Adrenal gland (tissue), 12 donors: ENCODE results near the gene TAL2. TPM values are rescaled to one million over a fixed set of nuclear protein-coding genes. Genes with fewer than 3 reads are reported as not detected.

Experiments
- DNase-seq, 7 donors: peaks; one replicate each; pipeline ENCODE4 v3.0.0-alpha.2; 2019 to 2020
- H3K27ac ChIP-seq, 5 donors: fragments of 200-600 bp; sonication (generic) in 4 of 5; 1 replicate in 3 of 5; 2 replicates in 2 of 5; pipeline versions ENCODE4 v1.5.1 to v1.8.0; 2016 to 2020; ENCODE audit warnings: mild to moderate bottlenecking in 1 of 5
- H3K27me3 ChIP-seq: fragments of 200-600 bp; 2 replicates; pipeline ENCODE4 v1.8.0; 2021
- H3K36me3 ChIP-seq, 2 donors: fragments of 200-600 bp; replicated peaks in 1 of 2; 1 replicate in 1 of 2; 2 replicates in 1 of 2; pipeline versions ENCODE4 v1.5.1 to v1.8.0; 2018 to 2022
- H3K4me1 ChIP-seq, 2 donors: fragments of 200-600 bp; replicated peaks in 1 of 2; 1 replicate in 1 of 2; 2 replicates in 1 of 2; pipeline versions ENCODE4 v1.5.1 to v1.8.0; 2018 to 2021
- H3K4me3 ChIP-seq, 4 donors: fragments of 200-600 bp; sonication (generic) in 3 of 4; one replicate each; pipeline ENCODE4 v1.5.1; 2016 to 2018
- H3K9me3 ChIP-seq, 3 donors: fragments of 200-600 bp; sonication (generic) in 1 of 3; replicated peaks in 1 of 3; 1 replicate in 2 of 3; 2 replicates in 1 of 3; pipeline versions ENCODE4 v1.5.1 to v1.8.0; 2016 to 2021
- CTCF ChIP-seq, 6 experiments: fragments of 450-650 bp in 4 of 6; fragments of 200-600 bp in 2 of 6; sonication (generic) in 1 of 6; IDR thresholded peaks; 1 replicate in 5 of 6; 2 replicates in 1 of 6; pipeline versions ENCODE4 v1.5.1 to v1.8.0; 2016 to 2021; ENCODE audit warnings: antibody characterized with exemption in 6 of 6, mild to moderate bottlenecking in 2 of 6, moderate library complexity in 1 of 6
- POLR2A ChIP-seq, 2 donors: fragments of 450-650 bp; IDR thresholded peaks; one replicate each; pipeline ENCODE4 v1.6.1; 2017; ENCODE audit warnings: antibody characterized with exemption in 2 of 2, mild to moderate bottlenecking in 2 of 2, moderate library complexity in 1 of 2
- WGBS, 4 donors: extraction: QIAGEN DNeasy Blood & Tissue Kit in 2 of 4; methylation state at CpG; one replicate each; pipeline versions ENCODE4 v1.1.5 to v1.1.7; 2013 to 2017; 5-methylcytosine and 5-hydroxymethylcytosine counted together
- intact Hi-C, 2 donors: fragments of 100-400 bp; cut with DNase I; formaldehyde crosslinking; loops; one replicate each; pipeline versions ENCODE4 v1.14.1 to v1.15.0; 2022 to 2023
- polyA plus RNA-seq, 3 donors: library from polyadenylated mRNA; stranded (reverse); fragments of 200-250 nt in 2 of 3; fragments of 350-450 nt in 1 of 3; fragmentation: Illumina TruSeq in 1 of 3; extraction: RNeasy Lipid Tissue Mini Kit (QIAGEN cat#74804) in 1 of 3; gene quantifications; one replicate each; pipeline ENCODE4 v1.2.3, GENCODE V29; 2013 to 2014
- total RNA-seq, 9 donors: library from RNA; depleted of rRNA in 4 of 9; stranded (reverse); fragments of >200 nt in 4 of 9; fragments of 120-200 nt in 1 of 9; fragmentation: NEBNext Ultra II Directional in 1 of 9; extraction: Animal tissue kit (Norgen Biotek cat#: 25700) in 1 of 9; gene quantifications; one replicate each; pipeline versions ENCODE4 v1.1.0 to v1.2.4, GENCODE V29; 2013 to 2023
- donor health status: healthy with polysubstance abuse.
- donor health status: Bipolar disorder and iron deficiency.
- donor health status: DM: yes; HTN: yes; CAD: no.
- donor health status: DM: no; HTN: no; CAD: no.
- donor health status: DM: no; HTN: no; CAD: no.
- donor health status: DM: yes; HTN: yes; CAD: no.

Gene TAL2
- total and polyA plus RNA-seq, 12 donors = 0.39 to 1.7 TPM; not detected in 10

GRCh38 chr9:105708405-105708804 lies 46.1 kb downstream of the TAL2 start:
- WGBS, 4 donors = 33 to 57% (median 53%) methylated on average over 3 of the region's 3 CpGs
- TF ChIP-seq CTCF (IDR thresholded peaks at IDR 0.05) (no peak), POLR2A (IDR thresholded peaks at IDR 0.05) (no peak)
- Histone ChIP-seq H3K4me3 (peak overlapping the region in 2 of 4 donors; percentile 1 to 11), H3K4me1 (peaks cover 0 to 3% of the 10 kb centered on the region in 2 donors), H3K27me3 (no peaks in the 10 kb centered on the region), H3K9me3 (no peaks in the 10 kb centered on the region), H3K36me3 (no peaks in the 10 kb centered on the region), H3K27ac (peak overlapping the region in 1 of 5 donors; percentile 21)
- no peak for DNase-seq
- intact Hi-C loops = no loop called here

GRCh38 chr9:105710638-105711037 lies 48.4 kb downstream of the TAL2 start:
- Histone ChIP-seq H3K9me3 (peaks cover 0 to 7% (median 0%) of the 10 kb centered on the region in 3 donors), H3K4me3 (no peak overlapping the region), H3K4me1 (peaks cover 0 to 3% of the 10 kb centered on the region in 2 donors), H3K27ac (no peak overlapping the region), H3K36me3 (no peaks in the 10 kb centered on the region), H3K27me3 (no peaks in the 10 kb centered on the region)
- WGBS, 4 donors = 95 to 98% (median 98%) methylated on average over 13 of the region's 13 CpGs
- intact Hi-C loops = loop anchor here (10.0 kb wide), 2 partner anchors 56 to 286 kb away; no protein-coding TSS in a partner anchor
- no peak for TF ChIP-seq CTCF (IDR thresholded peaks at IDR 0.05)
- no peak for TF ChIP-seq POLR2A (IDR thresholded peaks at IDR 0.05)
- no peak for DNase-seq

GRCh38 chr9:105711867-105712266 lies 49.6 kb downstream of the TAL2 start:
- no peaks in the 10 kb centered on the region for H3K27me3 ChIP-seq
- intact Hi-C loops = loop anchor here (10.0 kb wide), 2 partner anchors 57 to 287 kb away; no protein-coding TSS in a partner anchor
- H3K36me3 ChIP-seq = no peaks in the 10 kb centered on the region
- WGBS, 4 donors = 78 to 92% (median 89%) methylated on average over 7 of the region's 7 CpGs
- peaks cover 0 to under 1% of the 10 kb centered on the region in 2 donors for H3K4me1 ChIP-seq
- no peak overlapping the region for H3K4me3 ChIP-seq
- H3K27ac ChIP-seq = no peak overlapping the region
- H3K9me3 ChIP-seq = peaks cover 0 to 8% (median 0%) of the 10 kb centered on the region in 3 donors
- no peak for DNase-seq
- no peak for TF ChIP-seq POLR2A (IDR thresholded peaks at IDR 0.05)
- no peak for TF ChIP-seq CTCF (IDR thresholded peaks at IDR 0.05)

GRCh38 chr9:105712297-105712696 lies 50.0 kb downstream of the TAL2 start:
- WGBS, 4 donors = 79 to 91% (median 85%) methylated on average over 1 of the region's 1 CpG
- Histone ChIP-seq H3K36me3 (no peaks in the 10 kb centered on the region), H3K27me3 (no peaks in the 10 kb centered on the region), H3K27ac (no peak overlapping the region), H3K4me3 (no peak overlapping the region), H3K4me1 (no peaks in the 10 kb centered on the region), H3K9me3 (peaks cover 0 to 8% (median 0%) of the 10 kb centered on the region in 3 donors)
- TF ChIP-seq POLR2A (IDR thresholded peaks at IDR 0.05) (no peak), CTCF (IDR thresholded peaks at IDR 0.05) (no peak)
- no peak for DNase-seq
- intact Hi-C loops = loop anchor here (10.0 kb wide), 2 partner anchors 57 to 287 kb away; no protein-coding TSS in a partner anchor

Other genes with a start within 250 kb of the TAL2 start
- 10 to 100 TPM in 1 of 9 donors, 1 to 10 TPM in 8; 3.3 to 11.1 (median 6.7) TPM for gene FSD1L, start 214.4 kb upstream of the TAL2 start, total RNA-seq
- 1 to 10 TPM; 2.6 to 8.6 (median 2.8) TPM for gene FSD1L, start 214.4 kb upstream of the TAL2 start, polyA plus RNA-seq
- 10 to 100 TPM in 8 of 9 donors, 1 to 10 TPM in 1; 8.7 to 39.1 (median 17.8) TPM for gene FKTN, start 104.3 kb upstream of the TAL2 start, total RNA-seq
- 10 to 100 TPM in 1 of 3 donors, 1 to 10 TPM in 2; 4.1 to 15.8 (median 4.3) TPM for gene FKTN, start 104.3 kb upstream of the TAL2 start, polyA plus RNA-seq
- gene TMEM38B, start 32.1 kb downstream of the TAL2 start, total RNA-seq = 10 to 100 TPM; 17.9 to 86.0 (median 23.5) TPM
- 10 to 100 TPM in 1 of 3 donors, 1 to 10 TPM in 2; 2.4 to 22.6 (median 3.4) TPM for gene TMEM38B, start 32.1 kb downstream of the TAL2 start, polyA plus RNA-seq